ENCODE results near the gene LRRC34. TPM values are rescaled to one million over a fixed set of nuclear protein-coding genes. Genes with fewer than 3 reads are reported as not detected.

LRRC34 gene
- polyA plus RNA-seq, 2 of the 4 experiments (the other 2 are of a cell fraction): not detected

GRCh38 chr3:169751875-169752274 lies 60.8 kb downstream of the LRRC34 start:
- H3K4me2 ChIP-seq: no peak overlapping the region
- WGBS (ENCODE audit: missing lambda C conversion rate): 33% methylated on average over 2 of the region's 2 CpGs
- no peak for FAIRE-seq
- ChIA-PET POLR2A (interaction anchor here (1.6 kb wide), 1 partner anchor 13 kb away, joined by 4 read pairs; the partner anchor contains the start of gene TERC), CTCF (interaction anchor here (0.8 kb wide), 1 partner anchor 11 kb away, joined by 3 read pairs; no protein-coding TSS in a partner anchor)
- H3K4me1 ChIP-seq: no peaks in the 10 kb centered on the region
- no peak for DNase-seq (ENCODE audit: low read depth in 1 of 2, low spot score in 1 of 2)
- ATAC-seq: no peak
- TF ChIP-seq HOXA7 (CRISPR knock-in tag; IDR thresholded peaks at IDR 0.05) (no peak), ZNF302 (CRISPR knock-in tag; IDR thresholded peaks at IDR 0.05) (no peak), CBX2 (IDR thresholded peaks at IDR 0.05; ENCODE audit: borderline replicate concordance, low read depth) (no peak), ZSCAN20 (CRISPR knock-in tag; IDR thresholded peaks at IDR 0.05) (no peak), EHMT2 (IDR thresholded peaks at IDR 0.05; ENCODE audit: low read depth) (no peak), MAFK (IDR thresholded peaks at IDR 0.05; ENCODE audit: partially characterized antibody) (no peak), BHLHE40 (IDR thresholded peaks at IDR 0.05; ENCODE audit: low read depth, low read length) (no peak), EP300 (IDR thresholded peaks at IDR 0.05) (no peak), CHD2 (IDR thresholded peaks at IDR 0.05; ENCODE audit: low read length, partially characterized antibody) (no peak)
- TF ChIP-seq, protein P1, sequence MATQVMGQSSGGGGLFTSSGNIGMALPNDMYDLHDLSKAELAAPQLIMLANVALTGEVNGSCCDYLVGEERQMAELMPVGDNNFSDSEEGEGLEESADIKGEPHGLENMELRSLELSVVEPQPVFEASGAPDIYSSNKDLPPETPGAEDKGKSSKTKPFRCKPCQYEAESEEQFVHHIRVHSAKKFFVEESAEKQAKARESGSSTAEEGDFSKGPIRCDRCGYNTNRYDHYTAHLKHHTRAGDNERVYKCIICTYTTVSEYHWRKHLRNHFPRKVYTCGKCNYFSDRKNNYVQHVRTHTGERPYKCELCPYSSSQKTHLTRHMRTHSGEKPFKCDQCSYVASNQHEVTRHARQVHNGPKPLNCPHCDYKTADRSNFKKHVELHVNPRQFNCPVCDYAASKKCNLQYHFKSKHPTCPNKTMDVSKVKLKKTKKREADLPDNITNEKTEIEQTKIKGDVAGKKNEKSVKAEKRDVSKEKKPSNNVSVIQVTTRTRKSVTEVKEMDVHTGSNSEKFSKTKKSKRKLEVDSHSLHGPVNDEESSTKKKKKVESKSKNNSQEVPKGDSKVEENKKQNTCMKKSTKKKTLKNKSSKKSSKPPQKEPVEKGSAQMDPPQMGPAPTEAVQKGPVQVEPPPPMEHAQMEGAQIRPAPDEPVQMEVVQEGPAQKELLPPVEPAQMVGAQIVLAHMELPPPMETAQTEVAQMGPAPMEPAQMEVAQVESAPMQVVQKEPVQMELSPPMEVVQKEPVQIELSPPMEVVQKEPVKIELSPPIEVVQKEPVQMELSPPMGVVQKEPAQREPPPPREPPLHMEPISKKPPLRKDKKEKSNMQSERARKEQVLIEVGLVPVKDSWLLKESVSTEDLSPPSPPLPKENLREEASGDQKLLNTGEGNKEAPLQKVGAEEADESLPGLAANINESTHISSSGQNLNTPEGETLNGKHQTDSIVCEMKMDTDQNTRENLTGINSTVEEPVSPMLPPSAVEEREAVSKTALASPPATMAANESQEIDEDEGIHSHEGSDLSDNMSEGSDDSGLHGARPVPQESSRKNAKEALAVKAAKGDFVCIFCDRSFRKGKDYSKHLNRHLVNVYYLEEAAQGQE (IDR thresholded peaks at IDR 0.05): no peak
- TF ChIP-seq, protein P2, sequence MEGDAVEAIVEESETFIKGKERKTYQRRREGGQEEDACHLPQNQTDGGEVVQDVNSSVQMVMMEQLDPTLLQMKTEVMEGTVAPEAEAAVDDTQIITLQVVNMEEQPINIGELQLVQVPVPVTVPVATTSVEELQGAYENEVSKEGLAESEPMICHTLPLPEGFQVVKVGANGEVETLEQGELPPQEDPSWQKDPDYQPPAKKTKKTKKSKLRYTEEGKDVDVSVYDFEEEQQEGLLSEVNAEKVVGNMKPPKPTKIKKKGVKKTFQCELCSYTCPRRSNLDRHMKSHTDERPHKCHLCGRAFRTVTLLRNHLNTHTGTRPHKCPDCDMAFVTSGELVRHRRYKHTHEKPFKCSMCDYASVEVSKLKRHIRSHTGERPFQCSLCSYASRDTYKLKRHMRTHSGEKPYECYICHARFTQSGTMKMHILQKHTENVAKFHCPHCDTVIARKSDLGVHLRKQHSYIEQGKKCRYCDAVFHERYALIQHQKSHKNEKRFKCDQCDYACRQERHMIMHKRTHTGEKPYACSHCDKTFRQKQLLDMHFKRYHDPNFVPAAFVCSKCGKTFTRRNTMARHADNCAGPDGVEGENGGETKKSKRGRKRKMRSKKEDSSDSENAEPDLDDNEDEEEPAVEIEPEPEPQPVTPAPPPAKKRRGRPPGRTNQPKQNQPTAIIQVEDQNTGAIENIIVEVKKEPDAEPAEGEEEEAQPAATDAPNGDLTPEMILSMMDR (IDR thresholded peaks at IDR 0.05): no peak
- no peak overlapping the region for H3K27ac ChIP-seq
- no peak overlapping the region for H3K4me3 ChIP-seq
- H3K9me3 ChIP-seq: no peaks in the 10 kb centered on the region

DNA sequence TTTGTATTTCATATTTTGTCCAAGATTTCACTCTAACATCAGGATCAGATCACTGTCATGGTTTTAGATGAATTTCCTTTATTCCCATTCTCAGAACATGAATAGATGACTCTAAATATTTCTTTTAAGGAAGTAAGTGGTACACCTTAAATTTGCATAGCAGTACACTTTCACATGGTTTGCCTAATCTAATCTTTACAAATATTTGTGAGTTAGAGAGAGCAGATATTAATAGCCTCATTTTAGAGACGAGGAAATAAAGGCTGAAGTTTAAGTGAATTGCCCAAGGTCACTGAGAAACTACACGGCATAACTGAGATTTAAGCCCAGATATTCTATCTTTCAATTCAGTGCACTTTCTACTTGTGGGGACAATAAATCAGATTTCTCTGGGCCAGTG lies 62.0 kb downstream of the LRRC34 start:
- TF ChIP-seq, protein P3, sequence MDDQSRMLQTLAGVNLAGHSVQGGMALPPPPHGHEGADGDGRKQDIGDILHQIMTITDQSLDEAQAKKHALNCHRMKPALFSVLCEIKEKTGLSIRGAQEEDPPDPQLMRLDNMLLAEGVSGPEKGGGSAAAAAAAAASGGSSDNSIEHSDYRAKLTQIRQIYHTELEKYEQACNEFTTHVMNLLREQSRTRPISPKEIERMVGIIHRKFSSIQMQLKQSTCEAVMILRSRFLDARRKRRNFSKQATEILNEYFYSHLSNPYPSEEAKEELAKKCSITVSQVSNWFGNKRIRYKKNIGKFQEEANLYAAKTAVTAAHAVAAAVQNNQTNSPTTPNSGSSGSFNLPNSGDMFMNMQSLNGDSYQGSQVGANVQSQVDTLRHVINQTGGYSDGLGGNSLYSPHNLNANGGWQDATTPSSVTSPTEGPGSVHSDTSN (IDR thresholded peaks at IDR 0.05): no peak
- TF ChIP-seq KDM5A (IDR thresholded peaks at IDR 0.05) (no peak), EHMT2 (IDR thresholded peaks at IDR 0.05; ENCODE audit: low read depth) (no peak), ESRRA (IDR thresholded peaks at IDR 0.05; ENCODE audit: borderline replicate concordance, low read length) (no peak), SREBF2 (IDR thresholded peaks at IDR 0.05) (no peak), ZSCAN20 (CRISPR knock-in tag; IDR thresholded peaks at IDR 0.05) (no peak), TP53 (CRISPR knock-in tag; IDR thresholded peaks at IDR 0.05) (no peak), CBX8 (IDR thresholded peaks at IDR 0.05) (no peak)

GRCh38 chr3:169748670-169749069 lies 64.0 kb downstream of the LRRC34 start:
- H3K4me3 ChIP-seq: no peak overlapping the region
- CTCF ChIA-PET: no interaction called here
- H3K4me2 ChIP-seq: no peak overlapping the region
- H3K27ac ChIP-seq: no peak overlapping the region
- H3K9me3 ChIP-seq: no peaks in the 10 kb centered on the region
- no peaks in the 10 kb centered on the region for H3K4me1 ChIP-seq
- no peak for DNase-seq (ENCODE audit: low read depth in 1 of 2, low spot score in 1 of 2)
- no peak for ATAC-seq
- no peak for TF ChIP-seq KDM1A (IDR thresholded peaks at IDR 0.05; ENCODE audit: low read depth)
- TF ChIP-seq FOSL2 (IDR thresholded peaks at IDR 0.05): no peak
- peak; percentile 66; the same call in 1 of the 2 replicates for TF ChIP-seq FOSL2 (CRISPR knock-in tag; IDR thresholded peaks at IDR 0.05)
- POLR2A ChIA-PET: no interaction called here
- FAIRE-seq: no peak
- 17% methylated on average over 3 of the region's 3 CpGs for WGBS (ENCODE audit: missing lambda C conversion rate)

More for the DNA sequence above, 62.0 kb downstream of the LRRC34 start:
- H3K4me1 ChIP-seq: no peaks in the 10 kb centered on the region
- H3K4me3 ChIP-seq: no peak overlapping the region
- FAIRE-seq (no peak), ATAC-seq (no peak), DNase-seq (ENCODE audit: low read depth in 1 of 2, low spot score in 1 of 2) (no peak)
- ChIA-PET POLR2A (interaction anchor here (1.6 kb wide), 1 partner anchor 14 kb away, joined by 4 read pairs; the partner anchor contains the start of gene TERC), CTCF (no interaction called here)
- no peak overlapping the region for H3K4me2 ChIP-seq
- WGBS (ENCODE audit: missing lambda C conversion rate): 24% methylated on average over 2 of the region's 2 CpGs
- H3K9me3 ChIP-seq: no peaks in the 10 kb centered on the region
- H3K27ac ChIP-seq: no peak overlapping the region
